Measurements from ENCODE around the gene HTR3C. TPM values are rescaled to one million over a fixed set of nuclear protein-coding genes. Genes with fewer than 3 reads are reported as not detected.
A peak's percentile ranks its signal among the peaks of the same experiment; 100 is the strongest.

Gene HTR3C
- total RNA-seq, 2 experiments from 2014 or later: not detected

DNA sequence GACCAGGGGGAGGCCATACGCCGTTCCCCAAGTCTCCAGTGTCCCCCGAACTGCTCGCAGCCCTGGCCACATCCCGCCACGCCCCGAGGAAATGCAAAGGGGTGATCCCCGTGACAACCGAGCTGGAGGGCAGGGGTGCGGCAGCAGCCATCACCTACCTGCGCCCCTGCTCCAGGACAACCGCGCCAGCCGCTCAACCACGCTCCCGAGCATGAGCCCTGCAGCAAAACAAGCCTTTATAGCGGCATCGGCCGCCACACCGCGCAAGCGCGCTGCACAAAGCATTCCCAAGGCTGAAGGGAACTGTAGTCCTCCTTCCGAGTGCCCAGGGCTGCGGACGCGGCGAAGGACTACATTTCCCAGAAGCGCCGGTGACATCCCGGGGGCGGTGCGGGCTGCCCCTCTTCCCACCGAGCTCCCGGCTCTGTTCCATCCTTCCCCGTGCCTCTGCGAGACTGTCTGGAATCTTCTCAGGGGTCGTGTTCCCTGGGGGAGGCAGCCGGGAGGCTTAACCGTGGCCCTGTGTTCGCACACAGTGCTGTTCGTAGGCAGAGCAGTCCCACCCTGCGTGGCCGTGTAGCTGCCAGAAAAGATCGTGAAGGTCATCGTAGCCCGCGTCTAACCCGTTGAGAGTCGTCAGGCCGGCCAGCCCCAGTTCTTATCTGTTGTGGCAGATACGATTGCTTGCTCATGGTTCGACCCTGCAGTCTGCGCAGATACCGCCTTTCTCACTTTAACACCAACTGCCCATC is 35.0 kb upstream of the HTR3C start, which contains the start of gene ABCC5:
Gene ABCC5, minus strand, starts transcription at position 213 of the 752 bp plus-strand sequence. CDS start 3,492 bp downstream, outside the sequence.
- no peaks in the 10 kb centered on the region for H3K9me3 ChIP-seq (ENCODE audit: low read length)
- H3K4me2 ChIP-seq (ENCODE audit: low read length): peak within 1 kb of the TSS; percentile 88
- H3K79me2 ChIP-seq (ENCODE audit: insufficient read depth, low read depth, low read length): peaks cover 4% of the 10 kb centered on the region; the same call in 1 of the 2 replicates
- peak within 1 kb of the TSS; percentile 96 for H3K4me3 ChIP-seq (ENCODE audit: low read depth, low read length, poor library complexity, severe bottlenecking)
- TF ChIP-seq, protein P1, sequence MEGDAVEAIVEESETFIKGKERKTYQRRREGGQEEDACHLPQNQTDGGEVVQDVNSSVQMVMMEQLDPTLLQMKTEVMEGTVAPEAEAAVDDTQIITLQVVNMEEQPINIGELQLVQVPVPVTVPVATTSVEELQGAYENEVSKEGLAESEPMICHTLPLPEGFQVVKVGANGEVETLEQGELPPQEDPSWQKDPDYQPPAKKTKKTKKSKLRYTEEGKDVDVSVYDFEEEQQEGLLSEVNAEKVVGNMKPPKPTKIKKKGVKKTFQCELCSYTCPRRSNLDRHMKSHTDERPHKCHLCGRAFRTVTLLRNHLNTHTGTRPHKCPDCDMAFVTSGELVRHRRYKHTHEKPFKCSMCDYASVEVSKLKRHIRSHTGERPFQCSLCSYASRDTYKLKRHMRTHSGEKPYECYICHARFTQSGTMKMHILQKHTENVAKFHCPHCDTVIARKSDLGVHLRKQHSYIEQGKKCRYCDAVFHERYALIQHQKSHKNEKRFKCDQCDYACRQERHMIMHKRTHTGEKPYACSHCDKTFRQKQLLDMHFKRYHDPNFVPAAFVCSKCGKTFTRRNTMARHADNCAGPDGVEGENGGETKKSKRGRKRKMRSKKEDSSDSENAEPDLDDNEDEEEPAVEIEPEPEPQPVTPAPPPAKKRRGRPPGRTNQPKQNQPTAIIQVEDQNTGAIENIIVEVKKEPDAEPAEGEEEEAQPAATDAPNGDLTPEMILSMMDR (conservative IDR thresholded peaks at IDR 0.05; ENCODE audit: low read length): peak; percentile 71
- no peak for TF ChIP-seq EZH2phosphoT487 (IDR thresholded peaks at IDR 0.05; ENCODE audit: borderline replicate concordance, low read depth, low read length)
- peaks cover 5% of the 10 kb centered on the region; the same call in 1 of the 2 replicates for H3K36me3 ChIP-seq (ENCODE audit: insufficient read depth, low read length)
- BruUV-seq (replicated peaks): no TSS peak
- H3K9me2 ChIP-seq (ENCODE audit: insufficient read depth, low read length): no peaks in the 10 kb centered on the region
- ChIA-PET CTCF (ENCODE audit: unreplicated experiment) (interaction anchor here (0.5 to 1.5 kb wide), 8 partner anchors 106 to 242 kb away, joined by 3 to 13 read pairs (median 4); partner anchors contain the start of gene PARL), POLR2A (interaction anchor here (0.6 to 3.8 kb wide), 6 partner anchors 12 to 134 kb away, joined by 3 to 20 read pairs (median 6); no protein-coding TSS in a partner anchor)
- intact Hi-C loops (cut with micrococcal nuclease; ENCODE audit: unreplicated experiment): loop anchor here (1.0 kb wide), 3 partner anchors 65 to 123 kb away; no protein-coding TSS in a partner anchor
- H3K27ac ChIP-seq (ENCODE audit: low read depth, low read length, poor library complexity, severe bottlenecking): peak within 1 kb of the TSS; percentile 31
- peaks cover 23% of the 10 kb centered on the region for H3K4me1 ChIP-seq (ENCODE audit: insufficient read depth, low read length, poor library complexity, severe bottlenecking)
- H2AFZ ChIP-seq (ENCODE audit: low read length): peak within 1 kb of the TSS; percentile 99
- no peaks in the 10 kb centered on the region for H4K20me1 ChIP-seq (ENCODE audit: insufficient read depth, low read length)
- peak; percentile 91 for DNase-seq (ENCODE audit: low spot score)

DNA sequence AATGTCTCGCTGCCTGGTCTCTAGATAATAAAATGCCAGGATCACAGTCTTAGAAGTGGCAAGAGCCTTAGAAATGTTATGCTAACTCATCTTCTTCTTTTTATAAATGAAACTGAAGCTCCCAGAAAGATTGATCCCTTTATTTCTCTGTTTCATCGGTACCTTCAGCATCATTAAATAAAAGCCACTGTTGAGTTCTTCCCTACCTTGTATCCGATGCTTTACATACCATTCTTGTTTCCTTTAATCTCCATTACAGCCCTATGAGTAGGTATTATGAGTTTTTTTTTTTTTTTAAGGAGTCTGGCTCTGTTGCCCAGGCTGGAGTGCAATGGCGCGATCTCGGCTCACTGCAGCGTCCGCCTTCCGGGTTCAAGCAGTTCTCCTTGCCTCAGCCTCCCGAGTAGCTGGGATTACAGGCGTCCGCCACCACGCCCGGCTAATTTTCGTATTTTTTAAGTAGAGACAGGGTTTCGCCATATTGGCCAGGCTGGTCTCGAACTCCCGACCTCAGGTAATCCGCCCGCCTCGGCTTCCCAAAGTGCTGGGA is 34.3 kb upstream of the HTR3C start:
- Histone ChIP-seq H3K4me2 (ENCODE audit: low read length) (peak overlapping the region; percentile 88), H3K9me2 (ENCODE audit: insufficient read depth, low read length) (no peaks in the 10 kb centered on the region), H3K27ac (ENCODE audit: low read depth, low read length, poor library complexity, severe bottlenecking) (no peak overlapping the region), H3K36me3 (ENCODE audit: insufficient read depth, low read length) (peaks cover 3% of the 10 kb centered on the region; the same call in 1 of the 2 replicates), H3K9me3 (ENCODE audit: low read length) (no peaks in the 10 kb centered on the region), H3K4me1 (ENCODE audit: insufficient read depth, low read length, poor library complexity, severe bottlenecking) (peaks cover 23% of the 10 kb centered on the region), H3K4me3 (ENCODE audit: low read depth, low read length, poor library complexity, severe bottlenecking) (peak overlapping the region; percentile 96), H2AFZ (ENCODE audit: low read length) (peak overlapping the region; percentile 99), H3K79me2 (ENCODE audit: insufficient read depth, low read depth, low read length) (peaks cover 4% of the 10 kb centered on the region; the same call in 1 of the 2 replicates), H4K20me1 (ENCODE audit: insufficient read depth, low read length) (no peaks in the 10 kb centered on the region)
- intact Hi-C loops (cut with micrococcal nuclease; ENCODE audit: unreplicated experiment): no loop called here
- CTCF ChIA-PET (ENCODE audit: unreplicated experiment): interaction anchor here (0.6 to 1.5 kb wide), 7 partner anchors 107 to 242 kb away, joined by 3 to 4 read pairs (median 3); partner anchors contain the start of gene PARL
- POLR2A ChIA-PET: interaction anchor here (0.7 to 1.7 kb wide), 5 partner anchors 11 to 134 kb away, joined by 3 to 10 read pairs (median 4); no protein-coding TSS in a partner anchor
- no peak for DNase-seq (ENCODE audit: low spot score)
- TF ChIP-seq EZH2phosphoT487 (IDR thresholded peaks at IDR 0.05; ENCODE audit: borderline replicate concordance, low read depth, low read length): no peak
- TF ChIP-seq, protein P1 (conservative IDR thresholded peaks at IDR 0.05; ENCODE audit: low read length): no peak
- BruUV-seq (replicated peaks): no TSS peak
